Panc1 (cell line): ENCODE measurements around the gene FAP. TPM values are rescaled to one million over a fixed set of nuclear protein-coding genes. Genes with fewer than 3 reads are reported as not detected.

ENCODE experiments used
- ATAC-seq: fragments of 200-7000 bp; cut with Tn5 transposase; 2 replicates; pipeline ENCODE4 v1.9.1; 2020; ENCODE audit warnings: mild to moderate bottlenecking, moderate library complexity
- BruUV-seq: library from RNA; stranded (reverse); fragments of 400-500 nt; replicated peaks from 2 replicates; lab custom pipeline; 2021; lab: Mats Ljungman, UMichigan
- CTCF ChIA-PET: fragments of 300-600 bp; sonication (Branson Sonifier 250); formaldehyde crosslinking; loops from one replicate; lab custom pipeline; 2022; ENCODE audit warnings: antibody characterized with exemption; lab: Charles Lee
- POLR2A ChIA-PET: fragments of 300-600 bp; sonication (Branson Sonifier 250); formaldehyde crosslinking; loops from one replicate; lab custom pipeline; 2022; ENCODE audit warnings: antibody characterized with exemption; lab: Charles Lee
- DNase-seq: peaks from one replicate; pipeline ENCODE4 v3.0.0-alpha.2; 2010; ENCODE audit warnings: low read depth, low spot score
- H3K27ac ChIP-seq: 2 replicates; pipeline ENCODE4 v1.5.1; 2011; ENCODE audit warnings: mild to moderate bottlenecking, low read length, inconsistent platforms
- H3K27me3 ChIP-seq: fragments of 200-500 bp; sonication (Bioruptor generic); 2 replicates; pipeline ENCODE4 v1.6.0; 2014; ENCODE audit warnings: low read length, inconsistent platforms; ENCODE audit not compliant: control insufficient read depth, insufficient read depth
- H3K36me3 ChIP-seq: fragments of 200-500 bp; sonication (Bioruptor generic); 2 replicates; pipeline ENCODE4 v1.5.1; 2014; ENCODE audit warnings: inconsistent platforms, mild to moderate bottlenecking, low read length, moderate library complexity; ENCODE audit not compliant: control insufficient read depth, insufficient read depth
- H3K4me1 ChIP-seq: 2 replicates; pipeline ENCODE4 v1.5.1; 2011; ENCODE audit warnings: inconsistent platforms, mild to moderate bottlenecking, low read length, moderate library complexity; ENCODE audit not compliant: control insufficient read depth, insufficient read depth
- H3K4me3 ChIP-seq, 2 experiments: 2 replicates each; pipeline ENCODE4 v1.5.1; 2011 to 2012; ENCODE audit warnings: low read depth in 2 of 2, low read length in 2 of 2, mild to moderate bottlenecking in 2 of 2, inconsistent platforms in 1 of 2, moderate library complexity in 1 of 2
- H3K9me3 ChIP-seq: fragments of 200-500 bp; sonication (Bioruptor generic); 2 replicates; pipeline ENCODE4 v1.5.1; 2014; ENCODE audit warnings: low read depth, mild to moderate bottlenecking, inconsistent platforms, low read length, moderate library complexity; ENCODE audit not compliant: control insufficient read depth, insufficient read depth
- CTCF ChIP-seq: fragments of 450-650 bp; IDR thresholded peaks from 2 replicates; pipeline ENCODE4 v1.5.1; 2017; ENCODE audit warnings: mild to moderate bottlenecking
- POLR2AphosphoS5 ChIP-seq: IDR thresholded peaks from 2 replicates; pipeline ENCODE4 v1.6.1; 2012; ENCODE audit warnings: mild to moderate bottlenecking, low read depth, low read length, moderate library complexity
- REST ChIP-seq, 2 experiments: IDR thresholded peaks; 2 replicates each; pipeline ENCODE4 v1.6.1; 2011 to 2012; ENCODE audit warnings: low read depth in 2 of 2, control low read depth in 1 of 2, low read length in 1 of 2, mild to moderate bottlenecking in 1 of 2, moderate library complexity in 1 of 2; ENCODE audit not compliant: insufficient read depth in 1 of 2
- SIN3A ChIP-seq: IDR thresholded peaks from 2 replicates; pipeline ENCODE4 v1.6.1; 2012; ENCODE audit warnings: low read depth, mild to moderate bottlenecking, low read length, moderate library complexity, borderline replicate concordance; ENCODE audit not compliant: insufficient read depth
- TCF7L2 ChIP-seq: IDR thresholded peaks from 2 replicates; pipeline ENCODE4 v1.6.1; 2011; ENCODE audit warnings: mild to moderate bottlenecking, low read depth, low read length, inconsistent platforms
- in situ Hi-C: cut with HindIII; loops from 2 replicates; pipeline ENCODE4 v1.10.0; 2016; ENCODE audit warnings: low sequenced_read_pairs, low pct_unique_long_range_greater_than_20kb
- intact Hi-C: fragments of 100-400 bp; cut with micrococcal nuclease; formaldehyde crosslinking; loops from one replicate; pipeline ENCODE4 v1.10.0; 2022; ENCODE audit not compliant: unreplicated experiment
- total RNA-seq: library from RNA; stranded (reverse); gene quantifications from one replicate; pipeline ENCODE4 v1.2.1, GENCODE V29; 2021; ENCODE audit not compliant: unreplicated experiment

The FAP gene
- total RNA-seq, 1 experiment from 2014 or later = not detected

- ChIA-PET CTCF (no interaction called here), POLR2A (no interaction called here)
- H3K36me3 ChIP-seq = no peaks in the 10 kb centered on the region
- ATAC-seq (no peak), DNase-seq (no peak)
- BruUV-seq = no TSS peak
- in situ Hi-C loops (no loop called here), intact Hi-C loops (no loop called here)
- no peak overlapping the region for H3K4me3 ChIP-seq
- no peaks in the 10 kb centered on the region for H3K4me1 ChIP-seq
- peaks cover 3% of the 10 kb centered on the region; the same call in 1 of the 2 replicates for H3K27me3 ChIP-seq
- TF ChIP-seq SIN3A = no peak
- TF ChIP-seq TCF7L2 = no peak
- no peak for TF ChIP-seq REST (IDR thresholded peaks at IDR 0.05; ENCODE audit: insufficient read depth in 1 of 2, low read depth in 2 of 2, low read length in 1 of 2)
- no peak for TF ChIP-seq CTCF
- TF ChIP-seq POLR2AphosphoS5 = no peak
- no peaks in the 10 kb centered on the region for H3K9me3 ChIP-seq
- no peak overlapping the region for H3K27ac ChIP-seq
These were observed 42.6 kb downstream of the FAP start for GRCh38 chr2:162200636-162201035.

GRCh38 chr2:162199913-162200312 is 43.3 kb downstream of the FAP start:
- no TSS peak for BruUV-seq
- Histone ChIP-seq H3K27me3 (peaks cover 3% of the 10 kb centered on the region; the same call in 1 of the 2 replicates), H3K4me1 (no peaks in the 10 kb centered on the region), H3K4me3 (no peak overlapping the region), H3K27ac (no peak overlapping the region), H3K9me3 (no peaks in the 10 kb centered on the region), H3K36me3 (no peaks in the 10 kb centered on the region)
- no peak for TF ChIP-seq REST (IDR thresholded peaks at IDR 0.05; ENCODE audit: insufficient read depth in 1 of 2, low read depth in 2 of 2, low read length in 1 of 2)
- TF ChIP-seq TCF7L2 = no peak
- TF ChIP-seq CTCF = no peak
- TF ChIP-seq POLR2AphosphoS5 = no peak
- DNase-seq (no peak), ATAC-seq (no peak)
- in situ Hi-C loops (no loop called here), intact Hi-C loops (no loop called here)
- CTCF ChIA-PET = no interaction called here
- POLR2A ChIA-PET = no interaction called here
